IMR-90 (cell line): Measurements from ENCODE around the gene ZNF735.

ENCODE experiments used
- BHLHE40 ChIP-seq: fragments of 150-350 bp; IDR thresholded peaks from 2 replicates; pipeline ENCODE4 v1.6.1; 2016; ENCODE audit warnings: mild to moderate bottlenecking, low read depth, low read length
- CEBPB ChIP-seq: IDR thresholded peaks from 2 replicates; pipeline ENCODE4 v1.6.1; 2012; ENCODE audit warnings: low read depth, low read length, improper control_type of control experiment
- CHD1 ChIP-seq: IDR thresholded peaks from 2 replicates; pipeline ENCODE4 v1.6.1; 2012; ENCODE audit warnings: low read depth, low read length, improper control_type of control experiment
- CTCF ChIP-seq: conservative IDR thresholded peaks from 2 replicates; pipeline ENCODE4 v1.5.1; 2012; ENCODE audit warnings: mild to moderate bottlenecking, low read depth, low read length, improper control_type of control experiment
- ELK1 ChIP-seq: fragments of 150-350 bp; IDR thresholded peaks from 2 replicates; pipeline ENCODE4 v1.6.1; 2016; ENCODE audit warnings: low read depth, mild to moderate bottlenecking, low read length, moderate library complexity, borderline replicate concordance
- MAFK ChIP-seq: IDR thresholded peaks from 2 replicates; pipeline ENCODE4 v1.6.1; 2012; ENCODE audit warnings: low read depth, low read length, improper control_type of control experiment
- MAZ ChIP-seq: IDR thresholded peaks from 2 replicates; pipeline ENCODE4 v1.6.1; 2012; ENCODE audit warnings: low read depth, mild to moderate bottlenecking, low read length, improper control_type of control experiment, moderate library complexity, borderline replicate concordance
- MXI1 ChIP-seq: IDR thresholded peaks from 2 replicates; pipeline ENCODE4 v1.6.1; 2012; ENCODE audit warnings: low read depth, mild to moderate bottlenecking, low read length, moderate library complexity, borderline replicate concordance
- POLR2A ChIP-seq: IDR thresholded peaks from 2 replicates; pipeline ENCODE4 v1.6.1; 2012; ENCODE audit warnings: mild to moderate bottlenecking, low read depth, low read length
- RAD21 ChIP-seq: IDR thresholded peaks from 2 replicates; pipeline ENCODE4 v1.6.1; 2012; ENCODE audit warnings: low read length, improper control_type of control experiment
- RCOR1 ChIP-seq: IDR thresholded peaks from 2 replicates; pipeline ENCODE4 v1.6.1; 2012; ENCODE audit warnings: mild to moderate bottlenecking, low read length, improper control_type of control experiment; ENCODE audit not compliant: insufficient replicate concordance
- SMC3 ChIP-seq: fragments of 150-350 bp; IDR thresholded peaks from 2 replicates; pipeline ENCODE4 v1.6.1; 2016; ENCODE audit warnings: low read depth, mild to moderate bottlenecking, antibody characterized with exemption, low read length, moderate library complexity
- USF2 ChIP-seq: fragments of 150-350 bp; IDR thresholded peaks from 2 replicates; pipeline ENCODE4 v1.6.1; 2017; ENCODE audit warnings: mild to moderate bottlenecking, antibody characterized with exemption, low read length, low read depth

- TF ChIP-seq CTCF (no peak), POLR2A (no peak), MAFK (no peak), SMC3 (no peak), CHD1 (no peak), USF2 (no peak), RCOR1 (no peak), BHLHE40 (no peak), CEBPB (no peak), RAD21 (no peak), ELK1 (no peak), MAZ (no peak), MXI1 (no peak)
Measured at GRCh38 chr7:64223366-64223765, 16.4 kb downstream of the ZNF735 start.
